Measurements from ENCODE around the gene ING3.

The ING3 gene

GRCh38 chr7:120933475-120933874 is 17.1 kb upstream of the ING3 start:
- no peaks in the 10 kb centered on the region for H3K4me1 ChIP-seq (ENCODE audit: low read depth, poor library complexity, severe bottlenecking)
- no peak overlapping the region for H2AFZ ChIP-seq (ENCODE audit: low read depth)
- H3K4me3 ChIP-seq (IDR thresholded peaks at IDR 0.05; ENCODE audit: insufficient read depth, low read depth, low read length) = no peak overlapping the region
- no peaks in the 10 kb centered on the region for H3K27me3 ChIP-seq (ENCODE audit: insufficient read depth, low read depth)
- no peak overlapping the region for H3K9ac ChIP-seq
- H3K27ac ChIP-seq = no peak overlapping the region
- H3K79me2 ChIP-seq (ENCODE audit: insufficient read depth, low read depth) = no peaks in the 10 kb centered on the region
- H4K20me1 ChIP-seq (ENCODE audit: insufficient read depth) = no peaks in the 10 kb centered on the region
- no peaks in the 10 kb centered on the region for H3K36me3 ChIP-seq (ENCODE audit: insufficient read depth)
- no peak overlapping the region for H3K4me2 ChIP-seq
- TF ChIP-seq, protein P1, sequence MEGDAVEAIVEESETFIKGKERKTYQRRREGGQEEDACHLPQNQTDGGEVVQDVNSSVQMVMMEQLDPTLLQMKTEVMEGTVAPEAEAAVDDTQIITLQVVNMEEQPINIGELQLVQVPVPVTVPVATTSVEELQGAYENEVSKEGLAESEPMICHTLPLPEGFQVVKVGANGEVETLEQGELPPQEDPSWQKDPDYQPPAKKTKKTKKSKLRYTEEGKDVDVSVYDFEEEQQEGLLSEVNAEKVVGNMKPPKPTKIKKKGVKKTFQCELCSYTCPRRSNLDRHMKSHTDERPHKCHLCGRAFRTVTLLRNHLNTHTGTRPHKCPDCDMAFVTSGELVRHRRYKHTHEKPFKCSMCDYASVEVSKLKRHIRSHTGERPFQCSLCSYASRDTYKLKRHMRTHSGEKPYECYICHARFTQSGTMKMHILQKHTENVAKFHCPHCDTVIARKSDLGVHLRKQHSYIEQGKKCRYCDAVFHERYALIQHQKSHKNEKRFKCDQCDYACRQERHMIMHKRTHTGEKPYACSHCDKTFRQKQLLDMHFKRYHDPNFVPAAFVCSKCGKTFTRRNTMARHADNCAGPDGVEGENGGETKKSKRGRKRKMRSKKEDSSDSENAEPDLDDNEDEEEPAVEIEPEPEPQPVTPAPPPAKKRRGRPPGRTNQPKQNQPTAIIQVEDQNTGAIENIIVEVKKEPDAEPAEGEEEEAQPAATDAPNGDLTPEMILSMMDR (conservative IDR thresholded peaks at IDR 0.05; ENCODE audit: low read depth, low read length) = no peak

GRCh38 chr7:120939345-120939744 is 11.2 kb upstream of the ING3 start:
- H3K36me3 ChIP-seq (ENCODE audit: insufficient read depth) = no peaks in the 10 kb centered on the region
- TF ChIP-seq, protein P1 (conservative IDR thresholded peaks at IDR 0.05; ENCODE audit: low read depth, low read length) = no peak
- no peak overlapping the region for H3K9ac ChIP-seq
- no peak overlapping the region for H3K4me3 ChIP-seq (IDR thresholded peaks at IDR 0.05; ENCODE audit: insufficient read depth, low read depth, low read length)
- H3K79me2 ChIP-seq (ENCODE audit: insufficient read depth, low read depth) = no peaks in the 10 kb centered on the region
- no peak overlapping the region for H3K27ac ChIP-seq
- H3K4me1 ChIP-seq (ENCODE audit: low read depth, poor library complexity, severe bottlenecking) = no peaks in the 10 kb centered on the region
- H3K27me3 ChIP-seq (ENCODE audit: insufficient read depth, low read depth) = no peaks in the 10 kb centered on the region
- H4K20me1 ChIP-seq (ENCODE audit: insufficient read depth) = no peaks in the 10 kb centered on the region
- H3K4me2 ChIP-seq = no peak overlapping the region
- no peak overlapping the region for H2AFZ ChIP-seq (ENCODE audit: low read depth)

DNA sequence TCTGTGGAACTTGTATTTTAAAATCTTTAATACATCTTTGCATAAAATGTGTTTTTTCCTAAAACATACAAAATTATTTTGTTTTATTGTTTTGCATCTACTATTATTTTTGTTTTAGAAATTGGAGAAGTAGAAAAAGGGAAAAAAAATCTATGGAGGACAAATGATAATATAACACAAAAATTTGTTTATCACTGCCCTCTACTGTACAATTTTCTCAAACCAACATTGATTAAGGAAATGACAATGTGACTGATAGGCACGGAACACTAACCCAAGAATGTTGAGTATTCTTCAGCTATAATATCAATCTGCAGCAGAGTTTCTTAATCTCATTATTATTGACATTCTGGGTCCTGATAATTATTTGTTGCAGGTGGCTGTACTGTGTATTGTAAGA is 9.5 kb upstream of the ING3 start:
- H3K36me3 ChIP-seq (ENCODE audit: insufficient read depth) = no peaks in the 10 kb centered on the region

DNA sequence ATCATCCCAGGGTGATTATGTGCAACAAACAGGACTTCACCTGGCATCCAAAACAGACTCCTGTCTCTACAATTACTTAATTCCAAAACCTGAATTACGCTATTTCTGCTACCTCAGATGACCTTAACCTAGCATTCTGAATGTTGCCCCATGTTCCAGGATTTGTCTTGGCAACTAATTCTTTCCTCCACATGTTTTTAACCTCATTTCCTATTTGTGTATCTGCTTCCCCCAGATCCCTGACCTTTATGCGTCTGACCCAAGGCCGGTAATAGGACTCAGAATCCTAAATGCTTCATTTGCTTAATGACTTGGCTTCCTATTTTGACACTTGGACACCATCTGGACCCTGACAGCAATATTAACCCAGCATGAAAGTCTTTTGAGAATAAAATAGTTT is 8.7 kb upstream of the ING3 start:
- H3K9ac ChIP-seq = no peak overlapping the region
- no peak overlapping the region for H2AFZ ChIP-seq (ENCODE audit: low read depth)
- H4K20me1 ChIP-seq (ENCODE audit: insufficient read depth) = no peaks in the 10 kb centered on the region
- H3K36me3 ChIP-seq (ENCODE audit: insufficient read depth) = no peaks in the 10 kb centered on the region
- H3K4me1 ChIP-seq (ENCODE audit: low read depth, poor library complexity, severe bottlenecking) = no peaks in the 10 kb centered on the region
- no peaks in the 10 kb centered on the region for H3K79me2 ChIP-seq (ENCODE audit: insufficient read depth, low read depth)
- no peaks in the 10 kb centered on the region for H3K27me3 ChIP-seq (ENCODE audit: insufficient read depth, low read depth)
- H3K4me3 ChIP-seq (IDR thresholded peaks at IDR 0.05; ENCODE audit: insufficient read depth, low read depth, low read length) = no peak overlapping the region
- TF ChIP-seq, protein P1 (conservative IDR thresholded peaks at IDR 0.05; ENCODE audit: low read depth, low read length) = no peak
- no peak overlapping the region for H3K4me2 ChIP-seq
- H3K27ac ChIP-seq = no peak overlapping the region

More for the DNA sequence above, 9.5 kb upstream of the ING3 start:
- no peak overlapping the region for H3K9ac ChIP-seq
- no peak overlapping the region for H3K27ac ChIP-seq
- H4K20me1 ChIP-seq (ENCODE audit: insufficient read depth) = no peaks in the 10 kb centered on the region
- no peaks in the 10 kb centered on the region for H3K4me1 ChIP-seq (ENCODE audit: low read depth, poor library complexity, severe bottlenecking)
- H2AFZ ChIP-seq (ENCODE audit: low read depth) = no peak overlapping the region
- H3K4me2 ChIP-seq = no peak overlapping the region
- no peaks in the 10 kb centered on the region for H3K27me3 ChIP-seq (ENCODE audit: insufficient read depth, low read depth)
- TF ChIP-seq, protein P1 (conservative IDR thresholded peaks at IDR 0.05; ENCODE audit: low read depth, low read length) = peak; percentile 32; the same call in 1 of the 2 replicates
- H3K79me2 ChIP-seq (ENCODE audit: insufficient read depth, low read depth) = no peaks in the 10 kb centered on the region
- H3K4me3 ChIP-seq (IDR thresholded peaks at IDR 0.05; ENCODE audit: insufficient read depth, low read depth, low read length) = no peak overlapping the region

All from KMS-11 (cell line).